ENCODE data around the gene PEMT. TPM values are rescaled to one million over a fixed set of nuclear protein-coding genes. Genes with fewer than 3 reads are reported as not detected.

Gene PEMT
- total and polyA plus RNA-seq, 2 of the 8 experiments (the other 6 are each of a cell fraction or from before 2014, with no cell fraction given) = 42.0 to 118 TPM

GRCh38 chr17:17538417-17539391 lies 52.8 kb downstream of the PEMT start:
- POLR2A ChIA-PET (ENCODE audit: partially characterized antibody) = interaction anchor here (0.9 to 1.7 kb wide), 3 partner anchors 24 to 50 kb away, joined by 3 to 6 read pairs (median 3); partner anchors contain the start of gene RASD1
- TF ChIP-seq MAFK (IDR thresholded peaks at IDR 0.05; ENCODE audit: low read depth, low read length) (no peak; the same call in 1 of the 2 replicates), NANOG (IDR thresholded peaks at IDR 0.05; ENCODE audit: insufficient read depth, low read depth, low read length, poor library complexity, severe bottlenecking) (no peak), TBP (IDR thresholded peaks at IDR 0.05; ENCODE audit: low read depth, low read length) (no peak), CHD1 (IDR thresholded peaks at IDR 0.05; ENCODE audit: low read depth, low read length) (no peak), CBX8 (IDR thresholded peaks at IDR 0.05; ENCODE audit: borderline replicate concordance, low read depth, low read length) (no peak), BACH1 (IDR thresholded peaks at IDR 0.05; ENCODE audit: low read length) (no peak), SIX5 (IDR thresholded peaks at IDR 0.05; ENCODE audit: low read depth, low read length) (no peak), RAD21 (IDR thresholded peaks at IDR 0.05 in 1 of 2, conservative IDR thresholded peaks at IDR 0.05 in 1 of 2; ENCODE audit: low read depth in 2 of 2, low read length in 2 of 2) (no peak), FOSL1 (IDR thresholded peaks at IDR 0.05; ENCODE audit: insufficient read depth, low read depth, low read length) (no peak), SP4 (IDR thresholded peaks at IDR 0.05; ENCODE audit: low read length) (no peak), EP300 (IDR thresholded peaks at IDR 0.05; ENCODE audit: borderline replicate concordance in 1 of 2, low read depth in 2 of 2, low read length in 2 of 2) (no peak)

More at GRCh38 chr17:17538417-17539391, 52.8 kb downstream of the PEMT start:
- no peaks in the 10 kb centered on the region for H3K23me2 ChIP-seq (ENCODE audit: low read depth, low read length)
- FAIRE-seq (no peak), DNase-seq (ENCODE audit: low read depth in 1 of 2, low spot score in 2 of 2) (no peak)
- peaks cover 0 to 2% of the 10 kb centered on the region in 2 experiments for H4K20me1 ChIP-seq (replicated peaks in 1 of 2; ENCODE audit: control insufficient read depth in 1 of 2, insufficient read depth in 2 of 2, low read length in 2 of 2)
- no peak overlapping the region for H3K23ac ChIP-seq (ENCODE audit: insufficient read length)
- H3K18ac ChIP-seq (ENCODE audit: extremely low read depth, low read length) = no peak overlapping the region
- no peak overlapping the region for H3K4ac ChIP-seq (replicated peaks; ENCODE audit: insufficient read length, low read depth, low read length)
- H3K14ac ChIP-seq (ENCODE audit: insufficient read length) = no peak overlapping the region
- H3K79me1 ChIP-seq (ENCODE audit: low read depth, low read length) = no peaks in the 10 kb centered on the region
- H4K5ac ChIP-seq (ENCODE audit: insufficient read length, low read depth, low read length) = no peak overlapping the region
- no peaks in the 10 kb centered on the region for H3K79me2 ChIP-seq (ENCODE audit: control insufficient read depth in 1 of 2, insufficient read depth in 2 of 2, low read length in 2 of 2)
- no peak overlapping the region for H3K9ac ChIP-seq (replicated peaks in 1 of 4; ENCODE audit: extremely low read depth in 1 of 4, low read depth in 3 of 4, low read length in 3 of 4)
- H2BK20ac ChIP-seq (ENCODE audit: low read length) = no peak overlapping the region
- H3K56ac ChIP-seq (replicated peaks; ENCODE audit: insufficient read length, low read depth, low read length) = no peak overlapping the region
- H2BK12ac ChIP-seq (ENCODE audit: low read depth, low read length) = no peak overlapping the region
- no peak overlapping the region for H4K91ac ChIP-seq (replicated peaks; ENCODE audit: insufficient read length, low read length)
- no peak overlapping the region for H4K8ac ChIP-seq (ENCODE audit: extremely low read depth, insufficient read depth, low read length)
- no peaks in the 10 kb centered on the region for H3K36me3 ChIP-seq (ENCODE audit: control insufficient read depth in 2 of 4, insufficient read depth in 4 of 4, low read length in 3 of 4)
- H3K27ac ChIP-seq (ENCODE audit: low read depth, low read length) = no peak overlapping the region
- 94% methylated on average over 10 of the region's 10 CpGs; no CpG with 5 or more reads in 1 of the 2 experiments for WGBS, 2 experiments (ENCODE audit: extremely low coverage in 1 of 2, insufficient coverage in 1 of 2, insufficient read length in 1 of 2, insufficient replicate concordance in 2 of 2, low coverage in 1 of 2, low lambda C conversion rate in 2 of 2, missing lambda C conversion rate in 1 of 2)
- no peak overlapping the region for H2BK5ac ChIP-seq (ENCODE audit: low read depth, low read length)
- H3K4me3 ChIP-seq (ENCODE audit: extremely low read depth in 1 of 4, insufficient read depth in 2 of 4, low read depth in 3 of 4, low read length in 4 of 4) = no peak overlapping the region
- no peaks in the 10 kb centered on the region; a peak in 1 of 7 replicates for H3K4me1 ChIP-seq (replicated peaks in 1 of 4; ENCODE audit: control insufficient read depth in 3 of 4, insufficient read depth in 4 of 4, low read length in 3 of 4)
- H3K27me3 ChIP-seq (replicated peaks in 1 of 4; ENCODE audit: control insufficient read depth in 3 of 4, extremely low read depth in 1 of 4, insufficient read depth in 3 of 4, low read length in 3 of 4) = no peaks in the 10 kb centered on the region
- no peak overlapping the region for H2BK15ac ChIP-seq (ENCODE audit: low read length)
- no peaks in the 10 kb centered on the region for H3K9me3 ChIP-seq (ENCODE audit: insufficient read depth in 2 of 2, low read depth in 1 of 2, low read length in 1 of 2)
- no peak overlapping the region for H2AFZ ChIP-seq (ENCODE audit: low read length)
- no peak overlapping the region for H2BK120ac ChIP-seq (replicated peaks; ENCODE audit: low read depth, low read length)
- CTCF ChIA-PET (ENCODE audit: partially characterized antibody) = interaction anchor here (0.9 to 5.2 kb wide), 10 partner anchors 10 to 153 kb away, joined by 3 to 33 read pairs (median 4); no protein-coding TSS in a partner anchor
- no peak overlapping the region for H2AK5ac ChIP-seq (ENCODE audit: low read depth, low read length)
- H3K4me2 ChIP-seq (ENCODE audit: insufficient read depth in 1 of 2, low read depth in 2 of 2, low read length in 2 of 2) = no peak overlapping the region

All from H1 (cell line).